Stimulated activated memory B cell treated with anti-CD40 and anti-IgM and Interleukin-4, amounts not matched to agents 10 μg/mL and 1 μg/mL and 100 μg/mL, for 72 hours (primary cell): ENCODE data around the gene RAET1L.
"Not testable (repeated sequence)": the region's sequence is repeated elsewhere in the genome, so short reads cannot be mapped to it uniquely, and the experiment has no call there.

Experiments used
- ATAC-seq: fragments of 150-1000 bp; cut with Tn5 transposase; 2 replicates; pipeline ENCODE4 v1.10.0; 2021
- H3K27ac Mint-ChIP-seq: one replicate; pipeline ENCODE4 v1.8.0; 2022; ENCODE audit warnings: mild to moderate bottlenecking, mixed read lengths
- H3K27me3 Mint-ChIP-seq: one replicate; pipeline ENCODE4 v1.8.0; 2022; ENCODE audit warnings: mixed read lengths
- H3K36me3 Mint-ChIP-seq: one replicate; pipeline ENCODE4 v1.8.0; 2022; ENCODE audit warnings: mixed read lengths
- H3K4me1 Mint-ChIP-seq: one replicate; pipeline ENCODE4 v1.8.0; 2022; ENCODE audit warnings: mixed read lengths
- H3K4me3 Mint-ChIP-seq: one replicate; pipeline ENCODE4 v1.8.0; 2022; ENCODE audit warnings: mild to moderate bottlenecking, moderate library complexity, mixed read lengths
- H3K9me3 Mint-ChIP-seq: one replicate; pipeline ENCODE4 v1.8.0; 2022; ENCODE audit warnings: mixed read lengths

Gene RAET1L

GRCh38 chr6:149995971-149996370, 29.4 kb downstream of the RAET1L start:
- Mint-ChIP-seq H3K4me1 (peaks cover 20% of the 10 kb centered on the region), H3K27me3 (peaks cover 52% of the 10 kb centered on the region), H3K27ac (no peak overlapping the region), H3K9me3 (no peaks in the 10 kb centered on the region), H3K4me3 (no peak overlapping the region), H3K36me3 (peaks cover 5% of the 10 kb centered on the region)
- ATAC-seq, result no peak

- Mint-ChIP-seq H3K36me3 (peaks cover 5% of the 10 kb centered on the region), H3K4me1 (peaks cover 20% of the 10 kb centered on the region), H3K9me3 (no peaks in the 10 kb centered on the region), H3K4me3 (no peak overlapping the region), H3K27ac (no peak overlapping the region), H3K27me3 (peaks cover 59% of the 10 kb centered on the region)
- no peak for ATAC-seq
Measured at GRCh38 chr6:149995235-149995750, 30.0 kb downstream of the RAET1L start.

GRCh38 chr6:149991838-149992237, 33.5 kb downstream of the RAET1L start:
- H3K27me3 Mint-ChIP-seq, result peaks cover 90% of the 10 kb centered on the region
- no peak overlapping the region for H3K4me3 Mint-ChIP-seq
- no peak for ATAC-seq
- no peak overlapping the region for H3K27ac Mint-ChIP-seq
- H3K4me1 Mint-ChIP-seq, result peaks cover 29% of the 10 kb centered on the region
- peaks cover 6% of the 10 kb centered on the region for H3K9me3 Mint-ChIP-seq
- peaks cover 6% of the 10 kb centered on the region for H3K36me3 Mint-ChIP-seq

- Mint-ChIP-seq H3K4me3 (peak overlapping the region; percentile 73), H3K4me1 (peaks cover 29% of the 10 kb centered on the region), H3K27me3 (peaks cover 92% of the 10 kb centered on the region)
- H3K27ac Mint-ChIP-seq, H3K9me3 Mint-ChIP-seq, H3K36me3 Mint-ChIP-seq: not testable (repeated sequence)
- ATAC-seq, result peak; percentile 82
Measured at GRCh38 chr6:149991472-149991795, 33.9 kb downstream of the RAET1L start.

- ATAC-seq, result peak; percentile 78
- H3K27me3 Mint-ChIP-seq, result peaks cover 92% of the 10 kb centered on the region
- peaks cover 29% of the 10 kb centered on the region for H3K4me1 Mint-ChIP-seq
- no peak overlapping the region for H3K27ac Mint-ChIP-seq
- H3K9me3 Mint-ChIP-seq, result peaks cover 6% of the 10 kb centered on the region
- H3K36me3 Mint-ChIP-seq, result peaks cover 6% of the 10 kb centered on the region
- peak overlapping the region; percentile 73 for H3K4me3 Mint-ChIP-seq
Measured at GRCh38 chr6:149990661-149991471, 34.5 kb downstream of the RAET1L start.

- Mint-ChIP-seq H3K4me1 (peaks cover 29% of the 10 kb centered on the region), H3K27ac (no peak overlapping the region), H3K9me3 (peaks cover 6% of the 10 kb centered on the region), H3K36me3 (peaks cover 6% of the 10 kb centered on the region), H3K4me3 (peak overlapping the region; percentile 73), H3K27me3 (peaks cover 92% of the 10 kb centered on the region)
- no peak for ATAC-seq
Measured at GRCh38 chr6:149990212-149990660, 35.1 kb downstream of the RAET1L start.

GRCh38 chr6:149988550-149989346, 36.6 kb downstream of the RAET1L start:
- ATAC-seq, result no peak
- H3K27ac Mint-ChIP-seq, result no peak overlapping the region
- H3K4me3 Mint-ChIP-seq, result no peak overlapping the region
- peaks cover 92% of the 10 kb centered on the region for H3K27me3 Mint-ChIP-seq
- peaks cover 6% of the 10 kb centered on the region for H3K9me3 Mint-ChIP-seq
- H3K36me3 Mint-ChIP-seq, result peaks cover 6% of the 10 kb centered on the region
- peaks cover 29% of the 10 kb centered on the region for H3K4me1 Mint-ChIP-seq

GRCh38 chr6:149987602-149988107, 37.7 kb downstream of the RAET1L start:
- H3K27ac Mint-ChIP-seq, result no peak overlapping the region
- H3K4me1 Mint-ChIP-seq, result peaks cover 29% of the 10 kb centered on the region
- peaks cover 92% of the 10 kb centered on the region for H3K27me3 Mint-ChIP-seq
- no peak overlapping the region for H3K4me3 Mint-ChIP-seq
- peaks cover 6% of the 10 kb centered on the region for H3K9me3 Mint-ChIP-seq
- no peak for ATAC-seq
- peaks cover 6% of the 10 kb centered on the region for H3K36me3 Mint-ChIP-seq

- H3K4me3 Mint-ChIP-seq, result no peak overlapping the region
- H3K4me1 Mint-ChIP-seq, result peaks cover 13% of the 10 kb centered on the region
- ATAC-seq, result no peak
- H3K36me3 Mint-ChIP-seq, result peaks cover 6% of the 10 kb centered on the region
- no peak overlapping the region for H3K27ac Mint-ChIP-seq
- H3K27me3 Mint-ChIP-seq, result peaks cover 96% of the 10 kb centered on the region
- H3K9me3 Mint-ChIP-seq, result peaks cover 6% of the 10 kb centered on the region
Measured at GRCh38 chr6:149985481-149985937, 39.8 kb downstream of the RAET1L start.

- H3K36me3 Mint-ChIP-seq, result peaks cover 6% of the 10 kb centered on the region
- H3K27me3 Mint-ChIP-seq, result peaks cover 94% of the 10 kb centered on the region
- H3K4me1 Mint-ChIP-seq, result peaks cover 6% of the 10 kb centered on the region
- peaks cover 6% of the 10 kb centered on the region for H3K9me3 Mint-ChIP-seq
- no peak for ATAC-seq
- no peak overlapping the region for H3K27ac Mint-ChIP-seq
- no peak overlapping the region for H3K4me3 Mint-ChIP-seq
Measured at GRCh38 chr6:149984773-149985172, 40.6 kb downstream of the RAET1L start.

- Mint-ChIP-seq H3K36me3 (peaks cover 2% of the 10 kb centered on the region), H3K27me3 (peaks cover 93% of the 10 kb centered on the region), H3K4me1 (no peaks in the 10 kb centered on the region), H3K27ac (no peak overlapping the region), H3K9me3 (peaks cover 2% of the 10 kb centered on the region), H3K4me3 (no peak overlapping the region)
- ATAC-seq, result no peak
Measured at GRCh38 chr6:149983145-149983544, 42.2 kb downstream of the RAET1L start.

- no peaks in the 10 kb centered on the region for H3K36me3 Mint-ChIP-seq
- no peaks in the 10 kb centered on the region for H3K4me1 Mint-ChIP-seq
- H3K27ac Mint-ChIP-seq, result no peak overlapping the region
- no peak for ATAC-seq
- peaks cover 83% of the 10 kb centered on the region for H3K27me3 Mint-ChIP-seq
- no peaks in the 10 kb centered on the region for H3K9me3 Mint-ChIP-seq
- no peak overlapping the region for H3K4me3 Mint-ChIP-seq
Measured at GRCh38 chr6:149979293-149979692, 46.0 kb downstream of the RAET1L start.

GRCh38 chr6:149978610-149979009, 46.7 kb downstream of the RAET1L start:
- ATAC-seq, result no peak
- Mint-ChIP-seq H3K27ac (no peak overlapping the region), H3K27me3 (peaks cover 83% of the 10 kb centered on the region), H3K4me1 (no peaks in the 10 kb centered on the region), H3K9me3 (no peaks in the 10 kb centered on the region), H3K36me3 (no peaks in the 10 kb centered on the region), H3K4me3 (no peak overlapping the region)

GRCh38 chr6:149977221-149977620, 48.1 kb downstream of the RAET1L start:
- Mint-ChIP-seq H3K27ac (no peak overlapping the region), H3K36me3 (no peaks in the 10 kb centered on the region), H3K4me3 (no peak overlapping the region), H3K27me3 (peaks cover 70% of the 10 kb centered on the region), H3K9me3 (no peaks in the 10 kb centered on the region), H3K4me1 (no peaks in the 10 kb centered on the region)
- no peak for ATAC-seq

- Mint-ChIP-seq H3K4me1 (no peaks in the 10 kb centered on the region), H3K27ac (no peak overlapping the region), H3K9me3 (no peaks in the 10 kb centered on the region), H3K27me3 (peaks cover 63% of the 10 kb centered on the region), H3K4me3 (no peak overlapping the region), H3K36me3 (no peaks in the 10 kb centered on the region)
- no peak for ATAC-seq
Measured at GRCh38 chr6:149975400-149975799, 49.9 kb downstream of the RAET1L start.
